Prostate gland (tissue), 2 donors: ENCODE results near the gene LALBA.

Source experiments
- CTCF ChIP-seq, 4 experiments: fragments of 200-600 bp in 2 of 4; fragments of 450-650 bp in 2 of 4; sonication (generic) in 2 of 4; IDR thresholded peaks; 1 replicate in 3 of 4; 2 replicates in 1 of 4; pipeline ENCODE4 v1.5.1; 2016 to 2019; ENCODE audit warnings: antibody characterized with exemption in 4 of 4, mild to moderate bottlenecking in 2 of 4, moderate library complexity in 2 of 4
- POLR2A ChIP-seq: fragments of 450-650 bp; IDR thresholded peaks from one replicate; pipeline ENCODE4 v1.6.1; 2016; ENCODE audit warnings: antibody characterized with exemption, mild to moderate bottlenecking

GRCh38 chr12:48569946-48570345, at the start of gene LALBA:
- TF ChIP-seq CTCF (IDR thresholded peaks at IDR 0.05) (no peak), POLR2A (no peak)
